DMS 273 (cell line): ENCODE data around the gene NSF.
"Not testable (repeated sequence)": the region's sequence is repeated elsewhere in the genome, so short reads cannot be mapped to it uniquely, and the experiment has no call there.

Experiments used
- DNase-seq: peaks from one replicate; lab custom pipeline; 2025; ENCODE audit not compliant: unreplicated experiment; lab: John Stamatoyannopoulos, UW

Gene NSF

GRCh38 chr17:46753776-46754175 lies 163.3 kb downstream of the NSF start:
- no peak for DNase-seq

- no peak for DNase-seq
Observed at GRCh38 chr17:46756081-46756735, 165.7 kb downstream of the NSF start.

- no peak for DNase-seq
Observed at GRCh38 chr17:46756861-46757260, 166.4 kb downstream of the NSF start.

- DNase-seq, result not testable (repeated sequence)
Observed at GRCh38 chr17:46757588-46757987, 167.1 kb downstream of the NSF start.

- no peak for DNase-seq
Observed at GRCh38 chr17:46758614-46759013, 168.1 kb downstream of the NSF start.

- no peak for DNase-seq
Observed at GRCh38 chr17:46759141-46759540, 168.7 kb downstream of the NSF start.

DNA sequence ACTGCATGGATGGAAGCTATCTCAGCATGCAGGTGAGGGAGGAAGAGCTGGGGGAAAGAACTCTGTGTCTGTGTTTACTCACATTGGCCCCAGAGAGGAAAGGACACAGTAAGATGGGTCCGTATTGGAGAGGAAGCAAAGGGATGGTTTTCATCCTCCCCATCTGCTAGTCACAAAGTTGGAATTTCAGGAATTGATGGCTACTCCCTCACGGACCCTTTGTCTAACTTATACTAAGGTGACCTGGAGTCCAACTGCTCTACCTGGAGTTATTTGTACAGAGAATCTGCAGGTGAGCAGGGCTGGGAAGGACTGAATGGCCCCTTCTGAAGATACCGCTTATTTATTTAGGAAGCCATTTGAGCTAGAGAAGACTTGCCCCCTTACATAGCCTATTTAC lies 172.9 kb downstream of the NSF start:
- DNase-seq, result no peak

- no peak for DNase-seq
Observed at GRCh38 chr17:46764000-46764708, 173.7 kb downstream of the NSF start.

DNA sequence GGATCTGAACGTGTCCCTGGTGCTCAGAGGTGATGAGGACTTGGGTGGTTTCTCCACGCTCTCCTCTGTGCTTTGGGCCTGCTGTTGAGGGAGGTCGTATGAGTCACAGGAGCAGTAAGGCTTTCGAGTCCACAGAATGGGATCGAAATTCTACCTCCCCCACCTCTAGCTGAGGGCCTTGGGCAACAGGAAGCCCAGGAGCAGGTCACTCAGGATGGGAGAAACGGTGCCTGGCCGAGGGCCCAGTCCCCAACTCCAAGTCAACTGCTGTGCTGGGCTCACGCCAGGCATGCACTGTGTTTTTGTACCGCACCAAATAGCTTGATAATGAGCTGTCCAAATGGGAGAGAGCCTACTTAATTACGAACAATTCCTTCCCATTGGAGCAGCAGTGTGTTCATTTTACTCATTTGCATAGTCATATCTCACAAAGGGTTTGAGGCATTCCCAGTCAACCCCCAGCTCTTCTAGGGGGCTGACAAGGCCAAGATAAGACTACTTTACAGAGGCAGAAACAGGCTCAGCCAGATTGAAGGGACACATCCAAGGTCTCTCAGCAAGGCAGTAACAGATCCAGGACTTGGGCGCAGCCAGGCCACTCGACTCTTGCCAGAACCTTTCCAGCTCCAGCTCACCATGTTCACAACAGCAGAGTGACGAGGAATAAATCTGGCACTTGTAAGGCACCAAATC lies 174.4 kb downstream of the NSF start:
- DNase-seq, result peak; percentile 34

DNA sequence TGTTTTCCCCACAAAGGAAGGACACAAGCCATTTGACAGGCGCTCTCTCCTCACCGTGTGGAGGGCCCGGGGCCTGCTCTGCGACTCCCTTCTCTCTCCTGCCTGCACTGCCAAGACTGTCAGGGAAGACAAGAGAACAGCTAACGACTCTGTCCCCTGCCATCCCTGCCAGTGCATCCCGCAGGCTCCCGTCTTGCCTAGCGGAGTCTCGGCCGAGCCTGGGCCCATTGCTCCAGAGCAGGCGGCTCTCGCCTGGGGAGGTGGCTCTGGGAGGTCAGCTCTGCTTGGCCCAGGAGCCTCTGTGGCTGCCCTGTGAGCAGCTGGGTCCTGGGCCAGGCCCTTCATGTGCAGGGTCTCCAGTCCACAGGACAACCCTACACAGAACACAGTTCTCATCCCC lies 175.0 kb downstream of the NSF start:
- DNase-seq, result no peak

- DNase-seq, result peak; percentile 23
Observed at GRCh38 chr17:46766493-46767491, 176.3 kb downstream of the NSF start.

GRCh38 chr17:46768540-46768870 lies 178.0 kb downstream of the NSF start:
- DNase-seq, result no peak

- DNase-seq, result not testable (repeated sequence)
Observed at GRCh38 chr17:46768896-46769295, 178.4 kb downstream of the NSF start.

DNA sequence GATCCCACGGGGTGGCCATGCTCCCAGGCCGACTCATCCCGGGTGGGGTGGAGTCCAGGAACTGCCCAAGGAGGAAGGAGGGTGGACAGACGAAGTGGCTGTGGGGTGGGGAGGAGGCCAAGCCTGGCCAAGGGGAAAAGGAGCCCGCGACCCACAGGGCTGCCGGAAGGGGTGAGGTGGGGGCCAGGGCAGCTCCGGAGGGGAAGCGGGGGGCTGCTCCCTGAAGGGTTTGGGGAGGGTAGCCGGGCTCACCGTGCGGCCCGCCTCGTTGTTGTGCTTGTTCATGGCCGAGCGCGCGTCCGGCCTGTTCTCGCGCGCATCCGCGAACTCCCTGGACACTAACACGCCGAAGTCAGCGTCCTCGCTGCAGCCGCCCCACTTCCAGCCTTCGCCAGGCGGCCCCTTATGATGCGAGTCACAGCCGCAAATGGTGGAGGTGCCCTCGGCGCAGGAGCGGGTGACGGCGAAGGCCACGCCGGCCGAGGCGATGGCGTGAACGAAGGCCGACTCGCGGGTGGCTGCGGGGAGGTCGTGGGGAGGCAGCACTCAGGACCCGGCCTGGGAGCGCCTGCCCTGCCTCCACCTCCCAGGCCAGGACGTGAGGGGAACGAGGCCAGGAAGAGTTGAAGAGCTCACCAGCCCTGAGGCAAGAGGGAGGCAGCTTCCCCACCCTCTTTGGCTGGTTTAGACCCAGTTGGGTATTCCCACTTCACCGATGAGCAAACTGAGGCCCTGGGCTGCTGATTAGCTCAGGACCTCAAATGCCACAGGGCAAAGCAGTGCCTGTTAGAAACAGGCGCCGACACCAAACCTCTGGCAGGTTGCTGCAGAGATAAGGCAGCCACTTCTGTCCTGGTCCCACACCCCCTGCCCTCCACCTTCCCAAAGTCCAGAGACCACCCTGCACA lies 179.3 kb downstream of the NSF start:
- DNase-seq, result no peak

- no peak for DNase-seq
Observed at GRCh38 chr17:46770439-46770817, 180.0 kb downstream of the NSF start.

DNA sequence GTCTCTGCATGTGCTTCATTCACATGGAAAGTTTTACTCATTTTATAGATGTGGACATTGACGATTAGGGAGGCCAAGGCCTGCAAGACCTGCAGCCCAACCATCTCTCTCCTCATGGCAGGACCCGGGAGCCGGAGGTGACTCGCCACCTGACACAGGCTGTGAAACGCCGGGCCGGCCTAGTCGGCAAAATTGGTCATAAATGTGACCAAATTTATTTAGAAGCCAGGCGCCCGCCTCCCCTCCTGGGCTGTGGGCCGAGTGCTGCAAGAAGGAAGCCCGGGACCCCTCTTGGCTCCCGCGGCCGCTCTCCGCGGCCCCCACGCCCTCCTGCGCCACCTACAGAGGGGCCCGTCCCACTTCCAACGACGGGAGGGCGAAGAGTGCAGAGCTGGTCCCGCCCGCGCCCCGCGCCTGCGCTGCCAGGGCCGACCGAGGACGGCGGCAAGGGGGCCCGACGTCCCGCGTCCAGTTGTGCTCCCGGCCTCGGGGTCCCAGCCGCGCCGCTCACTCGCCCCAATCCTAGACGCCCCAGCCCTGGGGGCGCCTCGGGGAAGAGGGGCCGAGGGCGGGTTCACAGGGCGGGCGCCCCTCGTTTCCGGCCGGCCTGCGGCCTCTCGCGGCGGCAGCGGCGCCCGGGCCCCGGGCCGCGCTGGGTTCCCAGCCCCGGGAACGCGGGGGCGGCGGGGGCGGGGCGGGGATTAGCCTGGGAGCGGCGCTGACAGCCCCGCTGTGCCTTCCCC lies 180.5 kb downstream of the NSF start:
- DNase-seq, result peak; percentile 86

DNA sequence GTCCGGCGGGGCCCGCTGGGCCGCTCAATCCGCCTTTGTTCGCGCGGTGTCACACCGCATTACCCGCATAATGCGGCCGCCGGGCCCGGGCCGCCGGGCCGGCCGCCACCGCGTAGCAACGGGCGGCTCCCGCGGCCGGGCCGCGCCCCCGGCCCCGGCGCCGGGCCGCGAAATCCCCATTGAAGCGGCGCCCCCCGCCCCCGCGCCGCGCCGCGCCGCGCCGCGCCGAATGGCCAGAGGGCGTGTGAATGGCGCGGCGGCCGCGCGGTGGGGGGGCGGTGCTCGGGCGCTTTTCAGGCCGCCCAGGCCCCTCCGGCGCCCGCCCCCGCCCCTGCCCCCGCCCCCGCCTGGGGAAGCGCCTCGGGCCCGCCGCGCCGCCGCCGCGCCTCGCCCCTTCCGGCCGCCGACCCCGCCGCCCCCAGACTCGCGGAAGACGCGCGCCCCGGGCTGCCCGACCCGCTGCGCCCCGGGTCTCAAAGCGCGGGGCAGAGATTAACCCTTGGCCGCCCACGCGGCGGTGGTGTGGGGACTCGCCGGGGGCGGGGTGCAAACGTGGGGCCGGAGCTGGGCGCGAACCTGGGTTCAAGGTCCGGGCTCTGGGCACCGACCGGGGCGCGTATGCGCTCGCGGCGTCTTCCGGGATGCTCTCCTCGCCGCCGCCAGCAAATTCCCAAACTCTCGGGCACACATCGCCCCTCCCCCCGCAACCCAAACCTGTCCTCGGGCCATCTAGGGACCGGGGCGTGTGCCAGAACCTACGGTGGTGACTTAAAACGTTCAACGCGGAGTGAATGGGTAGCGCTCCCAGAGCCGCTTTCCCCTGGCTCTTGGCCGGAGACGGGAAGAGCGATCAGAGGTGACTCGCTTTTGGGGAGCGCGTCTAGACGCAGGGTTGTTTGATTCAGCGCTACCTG lies 181.3 kb downstream of the NSF start:
- peak; percentile 83 for DNase-seq

DNA sequence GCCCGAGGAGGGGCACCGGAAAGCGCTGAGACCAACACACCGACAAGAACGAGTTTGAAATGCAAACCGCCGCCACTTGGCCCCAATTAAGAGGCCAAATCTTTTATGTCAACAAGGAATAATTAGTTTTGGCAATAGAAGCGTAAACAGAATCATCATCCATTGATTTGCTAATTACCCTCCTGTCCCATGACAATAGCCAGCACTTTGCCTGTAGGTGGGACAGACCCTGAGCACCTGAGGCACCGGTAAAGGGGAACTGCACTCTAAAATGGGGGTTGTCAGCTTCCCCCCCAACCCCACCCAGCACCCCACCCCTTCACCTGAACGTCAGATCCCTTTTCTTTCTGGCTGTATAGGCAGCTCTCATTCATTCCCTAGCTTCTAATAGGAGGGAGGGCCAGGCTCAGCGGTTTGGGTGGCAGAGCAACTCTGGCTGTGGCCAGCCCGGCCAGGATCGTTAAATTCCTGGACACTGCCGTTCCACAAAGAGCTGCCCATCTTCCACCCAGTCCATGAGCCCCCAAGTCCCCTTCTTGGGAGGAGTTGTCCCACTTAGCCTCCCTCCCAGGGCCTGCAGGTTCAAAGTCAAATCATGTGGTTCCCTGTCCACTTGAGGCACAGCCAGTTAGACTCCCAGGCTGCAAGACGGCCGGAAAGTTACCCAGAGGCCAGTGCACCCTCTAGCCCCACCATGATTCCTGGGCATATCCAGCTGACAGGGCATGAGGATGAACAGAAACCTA lies 182.2 kb downstream of the NSF start:
- DNase-seq, result no peak
